Hepatocyte (in vitro differentiated cells): Measurements from ENCODE around the gene CHD2. TPM values are rescaled to one million over a fixed set of nuclear protein-coding genes. Genes with fewer than 3 reads are reported as not detected.
A peak's percentile ranks its signal among the peaks of the same experiment; 100 is the strongest.

Source experiments
- DNase-seq: peaks from one replicate; pipeline ENCODE4 v3.0.0-alpha.2; 2016; ENCODE audit warnings: low spot score
- H2AFZ ChIP-seq: fragments of 200-600 bp; sonication (generic); 2 replicates; pipeline ENCODE4 v1.6.0; 2016; ENCODE audit warnings: antibody characterized with exemption, mild to moderate bottlenecking
- H3K27ac ChIP-seq: fragments of 200-600 bp; sonication (generic); 2 replicates; pipeline ENCODE4 v1.5.1; 2016; ENCODE audit warnings: mild to moderate bottlenecking
- H3K27me3 ChIP-seq: fragments of 200-600 bp; sonication (generic); 2 replicates; pipeline ENCODE4 v1.6.1; 2016
- H3K36me3 ChIP-seq: fragments of 200-600 bp; sonication (generic); replicated peaks from 2 replicates; pipeline ENCODE4 v1.5.1; 2016; ENCODE audit warnings: low read depth; ENCODE audit not compliant: insufficient read depth
- H3K4me1 ChIP-seq: fragments of 200-600 bp; sonication (generic); 2 replicates; pipeline ENCODE4 v1.5.1; 2016; ENCODE audit warnings: mild to moderate bottlenecking, moderate library complexity; ENCODE audit not compliant: insufficient read depth
- H3K4me2 ChIP-seq: fragments of 200-600 bp; sonication (generic); 2 replicates; pipeline ENCODE4 v1.6.0; 2016
- H3K4me3 ChIP-seq: fragments of 200-600 bp; sonication (generic); 2 replicates; pipeline ENCODE4 v1.5.1; 2016; ENCODE audit warnings: mild to moderate bottlenecking
- H3K79me2 ChIP-seq: fragments of 200-600 bp; sonication (generic); 2 replicates; pipeline ENCODE4 v1.6.0; 2017; ENCODE audit warnings: mild to moderate bottlenecking
- H3K9me2 ChIP-seq: fragments of 200-600 bp; sonication (generic); replicated peaks from 2 replicates; pipeline ENCODE4 v1.6.0; 2017; ENCODE audit warnings: mild to moderate bottlenecking; ENCODE audit not compliant: insufficient read depth
- H3K9me3 ChIP-seq: fragments of 200-600 bp; sonication (generic); 2 replicates; pipeline ENCODE4 v1.5.1; 2016; ENCODE audit warnings: low read depth, mild to moderate bottlenecking
- H4K20me1 ChIP-seq: fragments of 200-600 bp; sonication (generic); 2 replicates; pipeline ENCODE4 v1.6.0; 2016; ENCODE audit warnings: mild to moderate bottlenecking; ENCODE audit not compliant: insufficient read depth, poor library complexity, severe bottlenecking
- CTCF ChIP-seq: fragments of 200-600 bp; sonication (generic); IDR thresholded peaks from 2 replicates; pipeline ENCODE4 v1.5.1; 2016; ENCODE audit warnings: antibody characterized with exemption, mild to moderate bottlenecking; ENCODE audit not compliant: poor library complexity
- EZH2 ChIP-seq: fragments of 200-600 bp; sonication (generic); IDR thresholded peaks from 2 replicates; pipeline ENCODE4 v1.6.1; 2016; ENCODE audit warnings: antibody characterized with exemption, mild to moderate bottlenecking, borderline replicate concordance
- EZH2phosphoT487 ChIP-seq: fragments of 200-600 bp; sonication (generic); IDR thresholded peaks from one replicate; pipeline ENCODE4 v1.6.1; 2018; ENCODE audit warnings: antibody characterized with exemption, mild to moderate bottlenecking, low read depth, moderate library complexity; ENCODE audit not compliant: unreplicated experiment, severe bottlenecking
- WGBS: methylation state at CpG from one replicate; pipeline ENCODE4 v1.1.6; 2016; ENCODE audit warnings: low lambda C conversion rate; ENCODE audit errors: missing lambda C conversion rate; 5-methylcytosine and 5-hydroxymethylcytosine counted together
- polyA plus RNA-seq: library from polyadenylated mRNA; unstranded; fragments of >200 nt; fragmentation: Nextera tagmentation; extraction: Ambion mirVana; gene quantifications from 2 replicates; pipeline ENCODE4 v1.2.1, GENCODE V29; 2016
- total RNA-seq: library from RNA; depleted of rRNA; stranded (reverse); fragments of >200 nt; gene quantifications from 2 replicates; pipeline ENCODE4 v1.2.3, GENCODE V29; 2014

The CHD2 gene
- total and polyA plus RNA-seq, 2 experiments from 2014 or later: 49.3 to 133 TPM

- no peaks in the 10 kb centered on the region for H3K4me1 ChIP-seq
- no peaks in the 10 kb centered on the region for H3K9me2 ChIP-seq
- peaks cover 19% of the 10 kb centered on the region for H3K36me3 ChIP-seq
- H2AFZ ChIP-seq: no peak overlapping the region
- no peak overlapping the region for H3K4me3 ChIP-seq
- H3K27me3 ChIP-seq: no peaks in the 10 kb centered on the region
- peaks cover 4% of the 10 kb centered on the region for H4K20me1 ChIP-seq
- H3K79me2 ChIP-seq: peaks cover 50% of the 10 kb centered on the region
- 82% methylated on average over 5 of the region's 5 CpGs for WGBS
- H3K27ac ChIP-seq: peak overlapping the region; percentile 69
- H3K4me2 ChIP-seq: no peak overlapping the region
- no peaks in the 10 kb centered on the region for H3K9me3 ChIP-seq
- peak; percentile 32 for DNase-seq
- TF ChIP-seq EZH2phosphoT487 (no peak), EZH2 (no peak), CTCF (no peak)
These were observed 79.0 kb downstream of the CHD2 start for GRCh38 chr15:92979011-92979701.

GRCh38 chr15:92981333-92981732, 81.2 kb downstream of the CHD2 start:
- no peak overlapping the region for H3K4me3 ChIP-seq
- H3K27me3 ChIP-seq: no peaks in the 10 kb centered on the region
- H4K20me1 ChIP-seq: peaks cover 4% of the 10 kb centered on the region
- H2AFZ ChIP-seq: no peak overlapping the region
- 90% methylated on average over 8 of the region's 8 CpGs for WGBS
- H3K9me2 ChIP-seq: no peaks in the 10 kb centered on the region
- H3K79me2 ChIP-seq: peaks cover 43% of the 10 kb centered on the region
- H3K27ac ChIP-seq: no peak overlapping the region
- no peaks in the 10 kb centered on the region for H3K9me3 ChIP-seq
- no peak overlapping the region for H3K4me2 ChIP-seq
- TF ChIP-seq EZH2: no peak
- TF ChIP-seq EZH2phosphoT487: no peak
- no peak for TF ChIP-seq CTCF
- DNase-seq: no peak
- no peaks in the 10 kb centered on the region for H3K4me1 ChIP-seq
- peaks cover 21% of the 10 kb centered on the region for H3K36me3 ChIP-seq

GRCh38 chr15:92984161-92984560, 84.0 kb downstream of the CHD2 start:
- Histone ChIP-seq H3K79me2 (peaks cover 54% of the 10 kb centered on the region), H3K9me3 (no peaks in the 10 kb centered on the region), H3K4me2 (no peak overlapping the region), H3K27me3 (no peaks in the 10 kb centered on the region), H3K36me3 (peaks cover 25% of the 10 kb centered on the region), H3K4me1 (no peaks in the 10 kb centered on the region), H3K9me2 (no peaks in the 10 kb centered on the region), H4K20me1 (peaks cover 4% of the 10 kb centered on the region), H3K4me3 (no peak overlapping the region), H3K27ac (no peak overlapping the region), H2AFZ (no peak overlapping the region)
- no peak for TF ChIP-seq EZH2
- no peak for TF ChIP-seq CTCF
- TF ChIP-seq EZH2phosphoT487: no peak
- DNase-seq: no peak
- 92% methylated on average over 4 of the region's 4 CpGs for WGBS
